T follicular helper cell (primary cell): ENCODE data around the gene RAB3IP.

Source experiments
- DNase-seq: peaks from one replicate; pipeline ENCODE4 v3.0.0-alpha.2; 2020; ENCODE audit warnings: low read depth
- total RNA-seq, 2 experiments: gene quantifications; one replicate each; lab custom pipeline; 2026; lab: John Stamatoyannopoulos, UW

Gene RAB3IP, protein sequence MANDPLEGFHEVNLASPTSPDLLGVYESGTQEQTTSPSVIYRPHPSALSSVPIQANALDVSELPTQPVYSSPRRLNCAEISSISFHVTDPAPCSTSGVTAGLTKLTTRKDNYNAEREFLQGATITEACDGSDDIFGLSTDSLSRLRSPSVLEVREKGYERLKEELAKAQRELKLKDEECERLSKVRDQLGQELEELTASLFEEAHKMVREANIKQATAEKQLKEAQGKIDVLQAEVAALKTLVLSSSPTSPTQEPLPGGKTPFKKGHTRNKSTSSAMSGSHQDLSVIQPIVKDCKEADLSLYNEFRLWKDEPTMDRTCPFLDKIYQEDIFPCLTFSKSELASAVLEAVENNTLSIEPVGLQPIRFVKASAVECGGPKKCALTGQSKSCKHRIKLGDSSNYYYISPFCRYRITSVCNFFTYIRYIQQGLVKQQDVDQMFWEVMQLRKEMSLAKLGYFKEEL
- total RNA-seq: 25.2 to 33.5 reads per million in 2 experiments

DNA sequence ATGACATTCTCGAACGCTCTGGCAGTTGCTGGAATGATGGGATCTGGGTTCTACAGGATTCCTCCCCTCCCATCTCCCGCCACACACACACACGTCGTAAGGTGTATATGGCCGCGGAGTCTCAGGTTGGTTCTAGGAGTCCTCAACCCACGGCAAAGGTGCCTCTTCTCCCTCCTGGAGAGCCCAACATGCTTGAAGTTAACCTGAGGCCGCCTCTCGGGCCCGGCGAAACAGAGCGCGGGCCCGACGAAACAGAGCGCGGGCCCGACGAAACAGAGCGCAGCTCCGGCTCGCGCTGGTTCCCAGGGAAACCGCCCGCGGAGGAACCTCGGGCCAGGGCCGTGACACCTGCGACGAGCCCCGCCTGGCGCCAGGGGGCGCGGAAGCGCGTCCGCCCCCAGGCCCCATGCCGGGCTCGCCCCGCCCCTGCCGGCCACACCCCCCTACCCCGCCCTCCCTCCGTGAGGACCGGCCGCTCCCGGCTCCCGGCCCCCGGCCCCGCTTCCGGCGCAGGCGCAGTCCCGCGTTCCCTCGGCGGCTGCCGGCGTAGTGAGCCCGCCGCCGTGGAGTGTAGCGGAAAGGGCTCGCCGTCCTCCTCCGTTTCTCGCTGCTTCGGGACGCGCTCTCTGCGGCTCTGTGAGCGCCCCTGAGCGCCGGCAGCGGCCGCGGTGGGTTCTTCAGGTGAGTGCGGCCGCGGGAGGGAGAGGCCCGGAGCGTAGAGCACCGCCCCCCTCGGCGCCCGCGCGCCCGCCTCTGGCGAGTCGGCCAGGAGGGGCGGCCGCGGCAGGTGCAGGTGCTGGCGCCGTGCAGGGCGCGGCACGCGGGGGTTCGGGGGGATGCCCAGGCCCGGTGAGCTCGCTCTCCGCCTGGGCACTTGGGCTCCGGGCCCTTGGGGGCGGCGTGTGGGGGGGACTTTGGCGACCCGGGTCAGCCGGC, at the start of gene RAB3IP:
RAB3IP (plus strand) TSS at position 510 of the 936 bp plus-strand sequence. CDS start 16,549 bp downstream, outside the sequence.
- DNase-seq: peak; percentile 90

DNA sequence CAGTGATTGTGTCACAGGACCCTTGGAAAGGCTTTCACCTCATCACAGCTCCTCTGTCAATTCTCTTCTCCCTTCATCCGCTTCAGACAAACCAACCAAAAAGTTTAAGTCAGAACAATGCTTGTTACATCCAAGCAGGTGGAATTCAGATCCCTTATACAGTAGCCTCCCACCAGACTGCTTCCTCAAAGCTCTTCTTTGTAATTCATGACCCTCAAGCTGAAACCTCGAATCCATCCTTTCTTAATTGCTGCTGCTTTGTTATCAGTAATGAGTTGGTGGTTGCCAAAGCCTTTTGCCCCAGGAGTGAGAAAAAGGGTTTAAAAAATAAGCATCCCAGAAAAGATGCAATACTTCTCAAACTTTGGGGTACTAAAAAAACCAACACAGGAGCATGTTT, 49.0 kb upstream of the RAB3IP start:
- DNase-seq: no peak

DNA sequence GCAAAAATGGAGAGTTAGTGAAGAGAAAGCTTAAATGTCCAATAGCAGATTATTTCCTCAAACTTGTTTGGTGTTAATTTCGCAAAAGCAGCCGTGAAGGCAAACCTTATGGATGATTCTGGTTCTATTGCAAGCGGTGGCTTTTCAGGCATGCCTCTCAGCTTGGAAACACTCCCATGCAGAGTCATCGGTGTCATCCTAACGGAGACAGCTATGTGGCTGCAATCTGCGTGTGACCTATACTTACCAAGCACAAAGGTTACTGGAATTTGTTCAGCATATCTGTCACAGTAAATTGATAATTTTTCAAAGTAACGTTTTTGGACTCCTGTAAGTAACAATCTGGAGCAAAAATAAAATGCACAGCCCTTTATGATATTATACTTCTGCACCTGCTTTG, 44.5 kb upstream of the RAB3IP start:
- no peak for DNase-seq

DNA sequence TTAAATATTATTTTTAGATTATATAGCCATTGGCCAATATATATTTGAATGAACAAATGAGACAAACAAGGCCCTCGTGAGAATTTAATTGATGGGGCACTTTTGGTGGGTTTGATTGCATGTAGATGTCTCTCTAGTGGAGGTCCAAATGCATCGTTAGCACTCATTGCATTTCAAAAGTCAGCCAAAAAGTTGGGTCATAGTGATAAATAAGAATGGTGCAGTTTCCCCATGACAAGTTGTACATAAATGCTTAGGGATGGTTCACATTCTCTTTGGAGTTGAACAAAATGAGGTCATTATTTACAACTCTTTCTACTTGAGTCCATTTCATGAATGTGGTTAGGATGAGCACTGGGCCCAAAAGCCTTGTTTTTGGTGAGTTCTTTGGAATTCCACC, 40.6 kb upstream of the RAB3IP start:
- no peak for DNase-seq

DNA sequence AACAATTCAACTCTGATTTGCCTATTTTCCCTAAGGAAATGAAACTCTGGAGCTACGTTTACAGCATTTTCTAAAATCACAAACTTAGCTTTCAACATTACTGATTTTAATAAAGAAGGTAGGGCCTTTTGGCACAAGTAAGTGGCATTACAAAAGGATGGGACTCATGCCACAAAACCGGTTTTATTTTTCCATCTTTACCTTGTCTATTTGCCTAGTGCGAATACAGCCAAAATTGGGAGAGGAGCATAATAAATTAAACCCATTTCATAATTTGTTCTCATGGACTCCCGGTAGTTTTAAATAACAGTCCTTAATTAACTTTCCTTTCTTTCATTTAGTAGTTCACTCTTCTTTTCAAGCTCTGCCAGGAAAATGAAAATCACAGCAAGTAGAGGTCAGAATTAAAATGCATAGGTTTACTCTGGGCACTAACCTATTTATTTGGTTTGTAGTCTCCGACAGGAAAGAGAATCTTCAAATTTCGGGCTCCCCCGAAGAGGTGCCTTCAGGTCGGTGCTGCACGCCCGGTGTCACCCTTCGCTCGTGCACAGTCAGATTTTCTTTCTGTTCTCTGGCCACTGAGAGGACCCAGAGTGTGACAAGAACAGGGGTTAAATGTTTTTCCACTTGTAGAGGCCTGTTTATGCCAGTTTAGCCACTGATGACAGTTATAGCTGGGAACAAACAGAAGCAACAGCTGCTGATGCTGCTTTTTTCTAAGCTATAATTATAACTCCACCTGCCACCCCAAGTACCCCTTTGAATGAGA, 39.7 kb upstream of the RAB3IP start, which contains the start of gene BEST3:
BEST3 (minus strand) TSS at position 535 of the 772 bp plus-strand sequence. CDS start 1,505 bp downstream, outside the sequence.
- DNase-seq: no peak

DNA sequence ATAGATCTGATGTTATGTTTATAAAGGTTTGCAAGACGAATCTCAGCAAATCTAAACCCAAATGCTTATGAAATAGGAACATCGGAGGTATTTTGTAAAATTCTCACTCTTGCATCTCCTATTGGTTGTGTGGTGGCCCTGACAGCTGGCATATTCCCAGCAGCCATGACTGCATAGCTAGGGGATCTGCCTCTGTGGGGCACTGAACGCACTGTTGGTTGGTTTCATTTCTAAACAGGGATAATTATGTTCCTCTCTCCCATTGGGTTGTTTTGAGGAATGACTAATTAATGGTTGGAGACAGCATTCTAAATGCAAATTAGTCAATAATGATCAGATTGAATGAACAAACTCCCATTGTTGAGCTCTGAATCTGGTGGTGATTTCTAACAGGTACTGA, 36.8 kb upstream of the RAB3IP start:
- DNase-seq: no peak

DNA sequence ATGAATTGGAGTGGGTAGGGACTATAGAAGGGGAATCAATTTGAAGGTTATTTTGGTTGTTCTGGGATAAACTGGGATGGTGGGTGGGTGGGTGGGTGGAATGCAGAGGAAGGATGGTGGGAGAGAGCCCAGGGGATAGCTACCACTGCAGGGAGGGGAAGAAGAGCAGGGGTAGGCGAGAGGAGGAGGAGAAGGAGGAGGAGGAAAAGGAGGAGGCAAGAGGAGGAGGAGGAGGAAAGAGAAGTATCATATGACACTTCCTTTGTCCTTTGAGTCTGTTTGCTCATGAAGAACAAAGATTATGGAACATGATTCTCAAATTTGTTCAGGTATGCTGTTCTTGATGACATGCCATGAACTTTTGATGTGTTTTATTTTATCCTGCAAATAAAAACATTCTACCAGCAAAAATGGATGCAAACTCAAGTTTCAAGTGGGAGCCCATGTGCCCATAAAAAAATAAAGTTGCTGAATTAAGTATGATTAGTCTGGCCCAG, 35.5 kb upstream of the RAB3IP start:
- no peak for DNase-seq

DNA sequence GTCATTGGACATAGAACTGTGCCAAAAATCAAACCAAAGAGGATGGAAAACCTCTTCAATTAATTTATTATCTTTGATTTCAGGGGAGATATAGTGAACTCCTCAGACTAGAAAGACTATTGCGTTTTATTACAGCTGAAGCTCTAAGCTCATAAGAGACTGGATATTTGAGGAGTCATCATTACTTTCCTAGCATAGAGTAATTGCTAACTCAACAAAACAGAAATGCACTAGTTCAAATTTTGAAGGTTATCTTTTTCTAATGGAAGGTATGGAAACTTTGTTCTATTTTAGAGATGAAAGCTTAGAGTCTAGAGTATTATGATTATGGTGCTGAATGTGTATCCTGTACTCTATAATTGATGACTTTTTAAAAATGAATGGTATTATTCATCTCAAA, 34.3 kb upstream of the RAB3IP start:
- DNase-seq: no peak

DNA sequence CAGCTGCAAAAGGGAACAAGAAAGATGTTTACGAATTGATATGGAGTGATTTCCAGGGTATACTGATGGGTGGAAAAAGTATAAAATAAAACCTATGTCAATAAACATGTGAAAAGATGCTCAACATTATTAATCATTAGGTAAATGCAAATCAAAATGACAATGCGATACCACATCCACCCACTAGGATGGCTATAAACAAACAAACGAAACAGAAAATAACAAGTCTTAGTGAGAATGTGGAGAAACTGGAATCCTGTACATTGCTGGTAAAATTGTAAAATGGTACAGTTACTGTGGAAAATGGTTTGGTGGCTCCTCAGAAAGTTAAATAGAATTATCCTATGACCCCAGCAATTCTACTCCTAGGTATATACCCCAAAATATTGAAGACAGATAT, 30.0 kb upstream of the RAB3IP start:
- no peak for DNase-seq

DNA sequence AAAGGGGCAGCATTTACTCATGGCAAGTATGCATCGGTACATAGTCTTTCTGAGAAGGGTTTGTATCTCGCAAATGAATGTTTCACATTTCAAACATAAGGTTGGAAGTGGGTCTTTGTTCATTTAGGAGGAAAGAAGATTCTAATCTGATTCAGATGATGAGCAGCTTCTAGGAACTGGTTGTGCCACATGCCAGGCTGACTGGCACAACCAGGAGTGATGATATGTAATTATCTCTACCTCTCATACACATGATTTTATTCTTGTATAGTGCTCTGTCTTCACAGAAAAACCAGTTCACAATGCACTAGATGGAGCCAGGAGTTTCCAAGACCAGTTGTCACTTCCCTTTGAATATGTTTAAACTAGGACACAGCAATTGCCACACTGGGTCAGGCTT, 25.8 kb upstream of the RAB3IP start:
- no peak for DNase-seq

DNA sequence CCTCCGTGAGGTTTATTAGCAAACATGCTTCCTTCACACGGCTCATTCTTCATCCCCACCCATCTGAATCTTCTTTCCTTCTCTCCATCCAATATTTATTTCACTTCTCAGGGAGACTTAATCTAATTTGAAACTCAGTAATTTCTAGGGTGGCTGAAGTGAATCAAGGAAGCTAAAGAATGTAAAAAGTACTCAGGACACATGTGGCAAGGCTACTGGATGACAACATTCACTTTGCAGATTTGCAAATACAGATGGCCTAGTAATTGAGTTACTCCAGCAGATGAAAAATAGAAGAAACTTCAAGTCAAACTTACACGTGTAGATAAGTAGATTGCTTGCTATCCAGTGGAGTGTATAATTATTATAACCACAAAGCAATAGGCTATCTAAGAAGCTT, 24.1 kb upstream of the RAB3IP start:
- DNase-seq: no peak

DNA sequence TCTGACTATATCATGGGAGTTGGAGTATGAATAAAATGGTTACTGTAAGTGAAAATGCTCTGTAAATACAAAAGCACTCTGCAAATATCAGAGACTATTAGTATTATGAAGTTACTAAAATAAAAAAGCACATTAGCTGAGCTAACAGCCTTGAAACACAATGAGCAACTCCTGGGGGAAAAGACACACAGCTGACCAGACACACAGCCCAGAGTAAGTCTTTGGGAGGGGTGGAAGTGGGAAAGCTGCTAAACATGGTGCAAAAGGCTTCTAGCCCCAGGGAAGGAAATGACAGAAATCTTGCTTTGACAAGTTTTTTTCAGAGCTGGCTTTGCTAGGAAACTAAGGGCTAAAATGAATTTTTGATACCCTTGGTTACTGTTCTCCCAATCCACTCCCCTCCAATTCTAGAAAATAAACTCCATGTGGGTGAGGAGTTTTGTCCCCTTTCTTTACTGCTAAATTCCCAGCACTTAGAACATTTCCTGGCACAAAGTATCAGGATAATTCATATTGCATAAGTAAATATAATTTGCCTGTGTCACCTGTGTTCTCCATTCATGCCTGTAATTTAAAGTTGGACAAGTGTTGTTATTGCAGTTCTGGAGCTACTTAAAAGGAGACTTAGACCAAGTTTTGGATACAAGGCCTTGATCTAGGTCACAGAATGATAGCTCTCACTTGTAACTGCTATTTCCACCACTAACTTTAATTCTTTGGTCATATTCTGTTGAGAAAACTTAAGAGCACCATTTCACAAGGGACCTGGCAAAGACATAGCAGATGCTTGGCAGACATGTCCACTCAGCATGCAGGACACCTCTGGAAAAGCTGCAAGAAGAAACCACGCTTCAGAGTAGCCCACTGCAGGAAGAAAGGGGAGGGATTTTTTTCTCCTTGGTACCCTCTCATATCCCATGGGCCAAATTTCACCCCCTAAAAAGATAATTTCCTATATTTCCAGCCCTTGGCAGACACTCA, 19.0 kb upstream of the RAB3IP start:
- DNase-seq: no peak

DNA sequence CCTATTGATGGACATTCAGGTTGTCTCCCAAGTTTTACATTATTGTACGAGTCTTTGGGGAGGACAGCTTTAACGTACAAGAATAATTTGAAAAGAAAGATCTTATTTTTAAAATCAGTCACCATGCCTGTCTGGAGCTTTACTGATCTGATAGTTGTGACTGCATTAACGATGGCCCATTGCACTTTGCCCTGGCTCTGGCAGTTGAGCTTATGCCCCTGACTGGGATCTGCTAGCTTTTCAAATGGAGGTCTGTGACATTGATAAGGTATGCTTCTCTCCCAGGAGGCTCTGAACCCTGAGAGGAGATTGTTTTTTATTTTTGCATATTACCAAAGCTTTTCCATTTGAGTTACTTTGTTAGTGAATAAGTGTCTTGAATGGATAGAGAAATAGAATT, 17.9 kb upstream of the RAB3IP start:
- DNase-seq: no peak

DNA sequence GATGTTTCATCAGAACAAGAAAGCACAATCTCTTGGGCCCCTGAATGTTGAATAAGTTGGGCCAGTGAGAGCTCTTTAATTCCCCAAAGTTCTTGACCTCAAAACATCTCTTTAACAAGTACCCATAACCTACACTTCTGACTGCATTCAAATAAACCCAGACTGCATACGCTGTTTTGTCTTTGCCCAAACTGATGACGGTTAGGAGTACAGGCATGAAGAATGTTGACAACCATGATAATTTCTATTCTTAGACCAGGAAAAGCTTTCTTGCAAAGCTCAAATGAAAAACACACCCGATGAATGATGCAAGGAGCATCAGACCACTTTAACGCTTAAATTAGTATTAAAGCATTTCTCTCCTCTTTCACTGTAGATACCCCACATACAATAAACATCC, 11.7 kb upstream of the RAB3IP start:
- DNase-seq: no peak

DNA sequence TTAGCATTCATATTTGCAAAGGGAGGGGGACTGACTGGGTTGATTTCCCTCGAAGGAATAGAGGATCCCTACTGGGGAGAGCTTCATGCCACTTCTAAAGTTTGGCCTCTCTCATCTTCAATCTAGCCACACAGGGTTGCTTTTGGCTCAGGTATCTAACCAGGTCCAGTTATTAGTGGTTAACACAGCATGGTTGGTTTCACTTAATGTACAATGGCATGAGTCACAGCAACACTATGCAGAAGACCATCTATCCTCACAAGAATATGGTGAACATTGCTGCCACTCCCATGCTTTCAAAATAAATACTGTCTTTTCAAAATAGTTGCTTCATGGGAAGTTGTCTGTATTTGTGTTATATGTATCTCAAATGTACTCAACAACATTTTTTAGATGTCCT, 6.6 kb upstream of the RAB3IP start:
- DNase-seq: no peak

DNA sequence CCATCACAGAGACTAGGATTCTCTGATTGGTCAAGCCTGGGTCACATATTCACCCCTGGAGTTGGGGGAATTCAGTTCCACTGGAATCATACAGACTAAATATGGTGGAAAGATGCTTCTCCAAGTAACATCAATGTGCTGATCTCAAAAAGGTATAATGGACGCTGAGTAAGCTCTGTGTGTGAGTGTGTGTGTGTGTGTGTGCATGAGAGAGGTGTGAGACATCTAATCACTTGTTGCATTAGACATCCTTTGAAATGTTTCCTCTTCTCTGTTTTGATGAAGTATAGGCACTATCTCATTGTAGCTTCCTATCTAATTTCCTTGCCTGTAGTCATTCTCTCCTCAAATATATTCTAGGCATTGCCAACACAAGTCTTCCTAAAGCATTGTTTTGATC, 5.0 kb upstream of the RAB3IP start:
- no peak for DNase-seq

DNA sequence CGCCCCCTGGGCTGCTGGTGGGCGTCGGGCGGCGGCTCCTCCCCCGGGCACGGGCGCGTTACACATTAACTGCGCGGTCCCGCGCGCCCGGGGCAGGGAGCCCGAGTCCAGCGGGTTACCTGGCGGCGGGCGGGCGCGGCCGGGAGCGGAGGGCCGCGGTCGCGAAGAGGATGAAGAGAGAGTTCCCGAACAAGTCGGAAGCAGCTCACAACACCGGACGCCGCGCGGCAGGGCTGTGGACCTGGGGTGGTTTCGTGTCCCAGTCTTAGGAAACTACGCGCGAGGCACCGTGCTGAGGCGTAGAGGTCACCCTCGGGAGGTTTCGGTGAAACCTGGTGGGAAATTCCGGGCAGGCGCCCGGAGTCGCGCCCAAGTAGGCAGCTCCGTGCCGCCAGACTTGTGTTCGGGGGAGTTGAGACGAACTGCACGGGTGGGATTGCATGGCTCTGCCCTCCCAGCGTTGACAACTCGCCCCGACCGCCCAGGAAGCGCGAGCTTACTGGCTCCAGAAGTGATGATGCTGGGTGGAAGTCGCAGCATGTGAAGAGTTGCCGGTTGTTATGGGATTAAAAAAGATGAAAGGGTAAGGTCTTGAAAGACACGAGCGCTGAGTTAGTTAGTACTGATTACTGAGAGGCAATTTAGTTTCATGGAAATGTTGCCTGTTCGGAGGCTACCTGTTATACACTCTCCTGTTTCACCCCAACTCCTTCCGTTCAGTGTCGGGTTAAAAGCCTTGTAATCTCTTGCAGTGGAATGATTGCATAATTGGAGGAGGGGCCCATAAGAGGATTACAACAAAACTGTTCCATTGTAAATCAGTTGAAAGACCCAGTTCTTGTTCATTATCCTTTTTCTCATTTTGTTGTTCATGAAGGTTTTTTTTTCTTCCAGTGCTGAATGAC, 879 bp downstream of the RAB3IP start:
- DNase-seq: peak; percentile 64

DNA sequence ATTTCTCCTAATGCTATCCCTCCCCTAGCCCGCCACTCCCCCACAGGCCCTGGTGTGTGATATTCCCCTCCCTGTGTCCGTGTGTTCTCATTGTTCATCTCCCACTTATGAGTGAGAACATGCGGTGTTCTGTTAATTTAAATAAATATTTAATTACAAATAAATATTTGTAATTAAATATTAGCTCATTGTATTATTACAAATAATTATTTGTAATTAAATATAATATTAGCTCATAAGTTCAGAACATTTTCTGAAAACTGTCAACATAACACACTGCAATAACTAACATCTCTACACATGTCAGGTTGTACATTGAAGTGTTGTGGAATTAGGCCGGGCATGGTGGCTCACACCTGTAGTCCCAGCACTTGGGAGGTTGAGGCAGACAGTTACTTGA, 5.4 kb downstream of the RAB3IP start:
- DNase-seq: no peak

DNA sequence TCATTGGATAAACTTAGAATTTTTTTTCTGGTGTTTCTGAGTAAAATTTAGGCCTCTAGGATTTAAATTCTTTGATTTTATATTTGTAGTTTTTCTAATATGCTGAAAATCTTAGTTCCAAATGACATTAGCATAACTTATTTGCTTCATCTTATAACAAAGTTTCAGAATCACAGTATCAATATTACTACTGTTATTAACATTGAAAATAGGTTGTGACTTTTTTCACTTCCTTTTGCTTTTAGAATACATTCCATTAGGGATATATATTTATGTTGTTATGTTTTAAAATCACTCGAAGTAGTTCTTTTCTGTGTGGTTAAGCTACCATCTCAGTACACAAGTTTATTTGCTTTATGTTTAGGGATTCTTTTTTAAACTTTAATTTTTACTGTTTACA, 12.8 kb downstream of the RAB3IP start:
- DNase-seq: no peak
